Stimulated activated naive CD8-positive, alpha-beta T cell treated with anti-CD3 and anti-CD28 coated beads, Interleukin-15, Interleukin-2, amounts not matched to agents 100 U/mL and 50 U/mL, for 24 hours (primary cell): ENCODE results near the gene MS4A4E.
"Not testable (repeated sequence)": the region's sequence is repeated elsewhere in the genome, so short reads cannot be mapped to it uniquely, and the experiment has no call there.

Experiments
- ATAC-seq: fragments of 150-1000 bp; cut with Tn5 transposase; one replicate; pipeline ENCODE4 v1.10.0; 2021
- DNase-seq: peaks from one replicate; pipeline ENCODE4 v3.0.0; 2021

MS4A4E gene

DNA sequence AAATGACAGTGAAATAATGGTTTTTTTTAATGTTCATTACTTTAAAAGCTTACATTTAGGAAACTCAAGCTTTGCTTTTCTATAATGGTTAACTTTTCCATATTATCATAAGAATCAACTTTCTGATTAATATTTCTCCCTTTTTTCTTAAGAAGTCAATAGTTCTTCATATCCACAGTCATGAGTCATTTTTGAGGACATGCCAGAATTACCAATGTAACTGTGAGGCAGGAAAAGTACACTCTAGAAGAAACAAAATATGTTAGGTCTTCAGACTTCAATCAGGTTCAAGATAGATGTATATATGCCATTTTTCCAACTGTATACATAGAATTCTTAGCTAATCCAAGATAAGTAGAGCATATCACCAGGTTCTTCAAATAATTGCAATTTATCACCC is 70.9 kb downstream of the MS4A4E start:
- ATAC-seq (no peak), DNase-seq (no peak)

DNA sequence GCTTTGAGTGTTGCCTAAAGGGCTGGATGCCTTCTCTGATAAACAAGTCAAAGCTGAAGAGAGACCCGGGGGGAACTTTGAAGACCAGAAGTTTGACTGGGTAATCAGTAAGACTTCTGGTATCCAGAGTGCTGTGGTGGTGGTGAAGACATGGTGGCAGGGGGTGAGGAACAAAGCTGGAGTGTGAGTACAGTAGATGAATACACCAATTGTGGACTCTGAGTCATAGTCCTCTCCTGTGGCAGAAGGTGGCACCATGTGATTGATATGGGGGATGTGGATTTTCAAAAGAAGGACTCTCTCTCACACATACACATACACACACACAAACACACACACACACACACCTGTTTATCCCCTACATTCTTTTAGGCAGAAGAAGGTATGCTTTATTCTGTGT is 72.4 kb downstream of the MS4A4E start:
- DNase-seq (no peak), ATAC-seq (no peak)

DNA sequence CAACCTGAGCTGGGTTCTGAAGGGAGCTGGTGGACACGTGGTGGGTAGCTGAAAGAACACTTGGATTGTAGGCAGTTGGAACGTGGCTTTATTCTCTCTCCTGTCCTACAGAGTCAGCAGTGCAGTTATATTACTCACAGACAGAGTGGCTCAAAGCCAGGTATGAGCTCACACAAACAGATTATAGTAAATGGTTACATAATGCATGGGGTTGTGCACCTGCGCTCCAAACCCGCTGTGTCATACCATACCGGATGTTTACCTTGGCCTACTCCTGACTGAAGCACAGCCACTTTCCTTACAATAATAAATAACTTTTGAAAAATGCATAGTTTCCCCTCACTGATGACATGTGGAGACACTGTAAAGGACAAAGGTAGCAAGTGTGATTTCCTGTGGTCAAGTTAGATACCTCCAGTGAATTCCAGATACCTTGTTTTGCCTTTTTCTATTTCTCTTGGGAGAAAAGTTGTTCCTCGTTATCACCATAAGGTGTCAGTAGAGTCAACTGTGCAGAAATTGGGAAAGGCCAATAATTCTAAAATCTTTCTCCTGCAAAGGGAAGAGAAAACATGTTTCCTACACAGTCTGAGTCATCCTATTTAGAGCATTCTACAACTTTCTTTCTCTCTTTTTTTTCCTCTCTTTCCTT is 73.5 kb downstream of the MS4A4E start:
- ATAC-seq: no peak
- peak; percentile 10 for DNase-seq

DNA sequence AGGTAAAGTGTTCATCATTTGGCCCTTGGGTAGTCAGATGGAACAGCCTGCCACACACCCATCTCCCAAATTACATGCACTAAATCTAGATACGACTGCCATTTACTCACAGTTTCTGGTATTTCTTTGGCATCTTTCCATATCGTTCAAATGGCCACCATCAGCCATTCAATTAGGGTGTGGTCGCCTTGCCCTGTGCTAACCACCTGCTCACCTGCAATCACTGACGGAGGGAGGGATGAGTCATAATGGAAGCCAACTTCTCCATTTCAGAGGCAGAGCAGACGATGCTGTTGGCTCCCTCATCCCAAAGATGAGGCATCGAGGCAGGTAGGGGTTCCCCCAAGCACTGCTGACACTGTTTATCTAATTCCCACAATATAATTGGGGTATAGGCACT is 74.6 kb downstream of the MS4A4E start:
- ATAC-seq (no peak), DNase-seq (no peak)

DNA sequence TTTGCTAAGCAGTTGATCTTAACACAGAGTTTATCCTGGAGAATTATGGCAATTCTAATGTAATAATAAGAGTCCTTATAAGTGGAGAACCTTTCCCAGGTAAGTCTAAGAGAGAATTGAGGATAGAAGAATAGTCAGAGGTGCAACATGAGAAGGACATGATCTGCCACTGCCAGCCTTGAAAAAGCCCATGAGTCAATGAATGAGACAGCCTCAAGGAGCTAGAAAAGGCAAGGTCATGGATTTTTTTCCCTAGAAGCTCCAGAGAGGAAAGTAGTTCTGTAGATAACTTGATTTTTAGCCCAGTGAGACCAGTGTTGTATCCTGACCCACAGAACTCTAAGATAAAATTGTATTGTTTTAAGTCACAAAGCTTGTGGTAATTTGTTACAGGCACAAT is 77.0 kb downstream of the MS4A4E start:
- ATAC-seq (no peak), DNase-seq (no peak)

DNA sequence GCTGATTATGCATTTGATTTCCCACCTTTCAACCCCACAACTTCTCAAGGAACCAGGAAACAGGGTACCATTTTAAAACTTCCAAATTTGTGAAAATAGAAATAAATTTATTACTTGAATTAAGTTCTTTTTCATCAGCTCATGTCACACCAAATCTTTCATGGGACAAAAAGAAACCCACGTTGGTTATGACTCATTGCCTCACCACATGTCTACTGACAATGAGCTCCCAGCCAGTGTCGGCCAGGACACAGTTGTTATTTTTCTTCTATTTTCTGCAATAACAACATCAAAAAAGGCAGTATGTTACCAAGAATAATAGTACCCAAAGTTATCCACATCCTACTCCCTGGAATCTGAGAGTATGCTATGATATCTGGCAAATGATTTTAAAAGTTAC is 77.4 kb downstream of the MS4A4E start:
- ATAC-seq (no peak), DNase-seq (no peak)

DNA sequence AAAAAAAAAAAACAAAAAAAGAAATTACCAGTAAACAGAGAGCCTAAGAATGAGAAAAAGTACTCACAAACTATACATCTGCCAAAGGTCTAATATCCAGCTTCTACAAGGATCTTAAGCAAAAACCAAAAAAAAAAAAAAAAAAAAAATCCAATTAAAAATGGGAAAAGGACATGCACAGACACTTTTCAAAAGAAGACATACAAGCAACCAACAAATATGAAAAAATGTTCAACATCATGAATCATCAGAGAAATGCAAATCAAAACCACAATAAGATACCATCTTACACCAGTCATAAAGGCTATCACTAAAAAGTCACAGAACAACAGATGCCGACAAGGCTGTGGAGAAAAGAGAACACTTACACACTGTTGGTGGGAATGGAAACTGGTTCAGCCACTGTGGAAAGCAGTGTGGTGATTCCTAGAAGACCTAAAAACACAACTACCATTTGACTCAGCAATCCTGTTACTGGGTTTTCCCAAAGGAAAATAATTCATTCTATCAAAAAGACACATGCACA is 78.3 kb downstream of the MS4A4E start:
- ATAC-seq: peak; percentile 86

DNA sequence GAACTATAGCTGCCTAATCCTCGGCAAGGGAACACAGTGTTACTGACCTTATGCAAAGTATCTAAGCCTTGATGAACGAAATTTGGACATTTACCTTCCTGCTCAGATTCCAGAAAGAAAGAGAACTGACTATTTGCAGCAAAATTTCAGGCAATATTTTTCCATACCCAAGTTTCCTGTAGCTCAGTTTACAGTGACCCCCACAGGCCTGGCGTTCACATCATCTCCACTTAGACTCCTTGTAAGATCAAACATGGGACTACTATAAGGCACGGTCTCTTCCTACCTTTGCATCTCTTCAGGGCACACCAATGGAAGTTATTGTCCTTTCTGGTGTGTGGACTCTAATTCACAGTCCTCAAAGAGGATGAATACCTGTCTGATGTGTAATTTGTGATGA is 81.2 kb downstream of the MS4A4E start:
- ATAC-seq (no peak), DNase-seq (no peak)

More for the DNA sequence above, 78.3 kb downstream of the MS4A4E start:
- DNase-seq: no peak

DNA sequence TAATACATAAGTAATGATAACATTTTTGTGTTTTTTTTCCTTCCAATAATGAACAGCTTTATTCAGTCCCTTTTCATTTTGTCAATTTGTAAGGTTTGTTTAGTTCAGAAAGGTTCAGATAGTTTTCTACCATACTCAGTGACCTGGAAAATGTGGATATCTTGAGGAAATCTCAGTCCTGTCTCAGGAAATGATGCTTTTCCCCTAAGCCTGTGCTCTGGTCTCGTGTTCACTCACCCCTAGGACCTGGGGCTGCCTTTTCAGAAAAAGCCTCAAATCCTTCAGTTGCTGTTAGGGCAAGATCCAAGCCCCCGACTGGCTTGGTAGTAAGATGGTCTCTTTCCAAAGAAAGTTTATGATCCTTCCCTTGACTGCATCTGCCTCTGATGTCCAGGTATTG is 81.8 kb downstream of the MS4A4E start:
- no peak for ATAC-seq

DNA sequence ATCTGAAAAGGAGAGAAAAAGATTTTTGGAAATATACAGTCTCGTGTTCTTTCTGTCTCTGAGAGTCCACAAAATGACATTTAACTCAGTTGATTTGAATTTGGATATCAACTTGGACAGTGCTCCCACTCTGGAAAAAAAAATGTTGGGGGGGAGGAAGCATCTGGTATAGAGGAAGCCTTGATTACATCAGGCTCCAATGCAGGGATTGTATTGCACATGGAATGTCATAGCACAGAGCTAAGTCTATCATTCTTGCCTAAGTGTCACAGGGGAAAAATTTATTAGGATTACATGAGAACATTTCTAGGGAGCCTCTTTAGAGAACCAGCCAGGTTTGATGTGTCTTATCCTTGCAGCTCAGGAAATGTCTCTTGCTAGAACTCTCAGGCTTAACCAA is 83.1 kb downstream of the MS4A4E start:
- no peak for DNase-seq

More for the DNA sequence above, 81.8 kb downstream of the MS4A4E start:
- DNase-seq: no peak

DNA sequence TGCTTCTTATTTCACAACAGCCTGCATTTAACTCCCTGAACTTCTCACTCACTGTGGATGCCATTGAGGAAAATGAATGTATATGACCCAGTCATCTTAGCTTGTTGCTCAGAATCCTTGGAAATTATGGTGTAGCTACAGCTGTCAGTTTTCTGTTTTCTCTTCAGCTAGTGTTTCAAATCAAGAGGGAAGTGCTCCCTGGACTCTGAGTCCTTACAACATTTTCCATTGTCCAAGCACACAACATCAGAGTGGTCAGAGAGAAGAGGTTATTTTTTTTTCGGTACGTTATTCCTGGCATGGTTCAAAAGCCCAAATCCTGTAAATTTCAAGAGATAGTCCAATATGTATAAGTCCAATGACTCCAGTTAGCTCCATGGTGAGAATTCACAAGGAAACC is 83.7 kb downstream of the MS4A4E start:
- ATAC-seq (no peak), DNase-seq (no peak)

More for the DNA sequence above, 83.1 kb downstream of the MS4A4E start:
- no peak for ATAC-seq

DNA sequence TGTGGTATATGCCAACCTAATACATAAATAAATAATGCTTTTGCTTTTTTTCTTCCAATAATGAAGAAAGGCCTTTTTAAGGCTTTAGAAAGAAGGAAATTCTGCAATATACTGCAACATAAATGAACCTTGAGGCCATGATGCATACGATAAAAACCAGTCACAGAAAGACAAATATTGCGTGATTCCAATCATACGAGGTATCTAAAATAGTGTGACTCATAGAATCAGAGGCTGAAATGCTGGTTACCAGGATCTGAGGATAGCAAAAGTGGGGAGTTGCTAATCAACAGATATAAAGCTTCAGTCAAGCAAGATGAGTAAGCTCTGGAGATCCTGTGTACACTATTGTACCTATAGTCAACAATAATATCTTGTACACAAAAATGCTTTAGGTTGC is 84.3 kb downstream of the MS4A4E start:
- DNase-seq (no peak), ATAC-seq (no peak)

DNA sequence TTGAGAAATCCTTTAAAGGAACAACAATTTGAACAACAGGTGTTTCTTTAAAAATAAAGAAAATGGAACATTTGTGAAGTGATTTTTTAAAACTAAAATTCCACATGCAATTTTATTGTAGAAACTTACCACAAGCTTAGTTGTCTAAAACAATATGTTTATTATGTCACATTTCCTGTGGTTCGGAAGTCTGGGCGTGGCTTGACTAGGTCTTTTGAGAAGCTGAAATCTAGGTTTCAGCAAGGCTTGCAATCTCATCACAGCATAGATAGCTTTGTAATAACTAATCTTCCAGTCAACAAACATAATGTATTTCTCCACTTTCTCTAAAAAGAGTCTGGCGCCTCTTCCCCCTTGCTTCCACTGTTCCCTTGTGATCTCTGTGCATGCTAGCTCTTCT is 87.0 kb downstream of the MS4A4E start:
- no peak for DNase-seq
- no peak for ATAC-seq

DNA sequence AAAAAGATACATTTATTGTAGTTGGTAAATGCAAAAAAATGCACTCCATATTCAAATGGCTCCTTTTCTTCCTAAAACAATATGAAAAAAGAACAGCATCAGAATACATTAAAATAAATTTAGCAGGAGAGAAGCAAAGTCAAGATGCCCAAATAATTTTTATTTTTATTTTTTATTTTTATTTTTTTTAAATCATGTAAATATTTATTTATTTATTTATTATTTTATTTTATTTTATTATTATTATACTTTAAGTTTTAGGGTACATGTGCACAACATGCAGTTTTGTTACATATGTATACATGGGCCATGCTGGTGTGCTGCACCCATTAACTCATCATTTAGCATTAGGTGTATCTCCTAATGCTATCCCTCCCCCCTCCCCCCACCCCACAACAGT is 90.2 kb downstream of the MS4A4E start:
- ATAC-seq: not testable (repeated sequence)

DNA sequence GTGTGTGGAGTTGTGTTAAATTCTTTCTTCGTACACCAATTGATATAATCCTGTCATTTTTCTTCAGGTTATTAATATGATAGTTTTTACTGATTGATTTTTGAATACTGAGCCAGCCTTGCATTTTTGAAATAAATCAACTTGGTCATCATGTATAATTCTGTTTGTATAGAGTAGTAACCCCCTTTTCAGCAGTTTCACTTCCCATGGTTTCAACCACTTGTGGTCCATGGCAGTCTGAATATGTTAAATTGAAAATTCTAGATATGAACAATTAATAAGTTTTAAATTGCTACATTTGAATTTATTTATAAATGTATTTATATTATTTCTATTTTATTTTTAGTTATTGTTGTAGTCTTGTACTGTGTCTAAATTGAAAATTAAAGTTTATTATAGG is 92.7 kb downstream of the MS4A4E start:
- DNase-seq (no peak), ATAC-seq (no peak)

More for the DNA sequence above, 90.2 kb downstream of the MS4A4E start:
- DNase-seq: not testable (repeated sequence)
